T-cell (primary cell): ENCODE data around the gene ATP2C2. TPM values are rescaled to one million over a fixed set of nuclear protein-coding genes. Genes with fewer than 3 reads are reported as not detected.

Source experiments
- ATAC-seq, 4 experiments: fragments of 200-7000 bp in 3 of 4; fragments of 150-1000 bp in 1 of 4; cut with Tn5 transposase; replicated peaks in 1 of 4; 1 replicate in 3 of 4; 2 replicates in 1 of 4; pipeline ENCODE4 v1.10.0; 2021; ENCODE audit warnings: moderate library complexity in 3 of 4, mild to moderate bottlenecking in 2 of 4, moderate number of reproducible peaks in 1 of 4
- CTCF ChIA-PET, 2 donors: fragments of 300-600 bp; sonication (Branson Sonifier 250); formaldehyde crosslinking; loops; one replicate each; lab custom pipeline; 2022; ENCODE audit warnings: antibody characterized with exemption in 2 of 2; lab: Charles Lee
- POLR2A ChIA-PET, 2 donors: fragments of 300-600 bp; sonication (Branson Sonifier 250); formaldehyde crosslinking; loops; one replicate each; lab custom pipeline; 2022; ENCODE audit warnings: antibody characterized with exemption in 2 of 2; lab: Charles Lee
- DNase-seq, 35 experiments: peaks; one replicate each; pipeline versions ENCODE4 v3.0.0 to v3.0.0-alpha.2; 2013 to 2023
- H3K27ac ChIP-seq: one replicate; pipeline ENCODE4 v1.5.1; 2013; ENCODE audit warnings: low read length
- H3K27me3 ChIP-seq, 2 experiments: replicated peaks in 1 of 2; 1 replicate in 1 of 2; 2 replicates in 1 of 2; pipeline versions ENCODE4 v1.6.1 to v1.7.0; 2013; ENCODE audit warnings: low read length in 1 of 2, mixed read lengths in 1 of 2; ENCODE audit not compliant: control insufficient read depth in 2 of 2, insufficient read depth in 2 of 2; ENCODE audit errors: extremely low read depth in 1 of 2
- H3K36me3 ChIP-seq, 2 donors: 1 replicate in 1 of 2; 2 replicates in 1 of 2; pipeline versions ENCODE4 v1.6.1 to v1.7.0; 2013; ENCODE audit warnings: low read length in 1 of 2; ENCODE audit not compliant: control insufficient read depth in 2 of 2, insufficient read depth in 1 of 2; ENCODE audit errors: extremely low read depth in 1 of 2
- H3K4me1 ChIP-seq, 2 experiments: 1 replicate in 1 of 2; 2 replicates in 1 of 2; pipeline versions ENCODE4 v1.6.1 to v1.7.0; 2013; ENCODE audit warnings: low read length in 2 of 2, mixed read lengths in 1 of 2; ENCODE audit not compliant: insufficient read depth in 2 of 2, control insufficient read depth in 1 of 2; ENCODE audit errors: extremely low read depth in 1 of 2
- H3K4me3 ChIP-seq, 2 donors: 1 replicate in 1 of 2; 2 replicates in 1 of 2; pipeline versions ENCODE4 v1.5.1 to v1.7.0; 2013; ENCODE audit warnings: mild to moderate bottlenecking in 2 of 2, low read length in 1 of 2, moderate library complexity in 1 of 2; ENCODE audit not compliant: control insufficient read depth in 1 of 2; ENCODE audit errors: extremely low read depth in 1 of 2
- H3K9me3 ChIP-seq: 2 replicates; pipeline ENCODE4 v1.7.0; 2013
- H3K27ac Mint-ChIP-seq, 2 donors: one replicate each; pipeline ENCODE4 v1.8.0; 2020 to 2021; ENCODE audit warnings: mild to moderate bottlenecking in 2 of 2, mixed read lengths in 2 of 2
- H3K27me3 Mint-ChIP-seq, 2 donors: one replicate each; pipeline ENCODE4 v1.8.0; 2021 to 2022; ENCODE audit warnings: mixed read lengths in 2 of 2
- H3K36me3 Mint-ChIP-seq: one replicate; pipeline ENCODE4 v1.8.0; 2021; ENCODE audit warnings: mixed read lengths
- H3K4me1 Mint-ChIP-seq, 3 donors: one replicate each; pipeline ENCODE4 v1.8.0; 2020 to 2022; ENCODE audit warnings: mixed read lengths in 3 of 3, mild to moderate bottlenecking in 1 of 3
- H3K4me3 Mint-ChIP-seq, 3 donors: one replicate each; pipeline ENCODE4 v1.8.0; 2020 to 2022; ENCODE audit warnings: mild to moderate bottlenecking in 3 of 3, mixed read lengths in 3 of 3, moderate library complexity in 3 of 3
- H3K9me3 Mint-ChIP-seq, 3 donors: one replicate each; pipeline ENCODE4 v1.8.0; 2020 to 2022; ENCODE audit warnings: mixed read lengths in 3 of 3
- WGBS: methylation state at CpG from one replicate; pipeline ENCODE4 v1.1.5; 2013; ENCODE audit warnings: missing lambda C conversion rate; ENCODE audit not compliant: insufficient coverage; 5-methylcytosine and 5-hydroxymethylcytosine counted together
- total RNA-seq, 35 experiments: library from RNA in 6 of 35; stranded (reverse) in 6 of 35; fragments of 120-200 nt in 1 of 35; gene quantifications; one replicate each; pipeline versions ENCODE4 v1.2.1 to v1.2.4 and lab custom pipeline; 2013 to 2026

The ATP2C2 gene
- total RNA-seq, 5 donors from 2014 or later (not counting 1 experiment from before 2014, with no cell fraction given): not detected

DNA sequence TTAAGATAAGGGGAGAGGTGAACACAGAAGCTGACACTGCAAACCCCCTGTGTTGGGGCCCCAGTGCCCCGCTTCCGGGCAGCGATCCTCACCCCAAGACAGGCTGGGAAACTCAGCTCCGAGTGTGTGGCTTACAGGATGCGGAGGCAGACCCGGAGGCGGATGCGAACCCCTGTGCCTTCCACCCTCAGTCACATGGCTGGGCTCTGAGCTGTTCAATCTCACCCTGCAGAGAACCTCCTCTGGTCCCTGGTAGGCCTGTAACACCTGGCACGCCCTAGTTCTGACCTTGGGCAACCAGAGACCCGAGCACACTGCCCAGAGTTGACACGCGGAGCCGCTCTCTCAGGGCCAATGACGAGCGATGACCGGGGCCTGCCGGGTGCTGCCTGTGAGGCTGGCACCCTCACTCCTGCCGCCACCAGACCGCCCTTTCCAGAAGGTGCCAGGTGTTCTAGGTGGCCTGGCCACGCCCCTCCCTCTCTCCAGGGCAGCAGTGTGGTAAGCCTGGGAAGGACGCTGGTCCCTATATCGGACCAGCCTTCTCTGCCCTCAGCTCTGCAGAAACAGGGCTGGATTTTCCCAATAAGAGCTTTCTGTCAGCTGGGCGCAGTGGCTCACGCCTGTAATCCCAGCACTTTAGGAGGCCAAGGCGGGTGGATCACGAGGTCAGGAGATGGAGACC is 112.9 kb downstream of the ATP2C2 start:
- H3K27ac Mint-ChIP-seq: no peak overlapping the region
- no peak for ATAC-seq
- H3K27ac ChIP-seq: no peak overlapping the region

DNA sequence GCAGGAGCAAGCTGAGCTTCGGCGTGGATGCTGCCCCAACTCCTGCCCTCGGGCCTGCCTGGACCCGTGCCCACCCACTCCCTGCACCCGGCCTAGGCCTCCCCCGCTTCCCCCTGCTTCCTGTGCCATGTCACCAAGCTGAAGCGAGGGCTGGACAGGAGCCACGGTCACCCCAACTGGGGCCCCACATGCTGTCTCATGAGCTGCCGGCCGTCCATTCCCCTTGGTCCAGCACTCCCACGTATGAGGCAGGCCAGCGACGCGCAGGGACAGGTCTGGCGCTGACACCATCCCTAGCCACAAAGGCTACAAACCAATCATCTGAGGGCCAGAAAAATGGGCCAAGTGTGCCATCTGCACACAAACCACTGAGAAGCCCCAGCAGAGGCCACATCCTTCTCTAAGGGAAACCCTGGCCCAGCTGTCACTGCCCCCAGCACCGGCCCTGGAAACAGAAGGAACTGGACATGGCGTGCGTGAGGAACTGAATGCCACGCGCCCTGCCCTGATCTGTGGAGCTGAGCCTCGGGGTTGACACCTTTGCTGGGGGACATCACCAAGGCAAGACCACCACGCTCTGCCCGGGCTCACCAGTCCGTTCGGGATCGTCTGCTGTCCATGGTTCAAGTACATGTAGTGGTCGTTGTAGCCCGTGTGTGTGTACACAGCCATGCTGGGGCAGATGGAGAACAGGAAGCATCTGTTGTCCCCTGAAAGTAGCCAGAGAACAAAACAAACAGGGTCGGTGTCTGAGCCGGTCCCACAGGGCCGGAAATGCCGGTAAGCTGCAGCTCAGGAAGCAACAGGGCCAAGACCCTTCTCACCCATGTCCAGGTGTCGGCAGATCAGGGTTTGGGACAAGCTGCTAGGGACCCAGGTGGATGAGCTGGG is 113.9 kb downstream of the ATP2C2 start:
- H3K9me3 ChIP-seq: no peaks in the 10 kb centered on the region
- no peak overlapping the region for H3K27ac ChIP-seq
- peaks cover 7 to 59% of the 10 kb centered on the region in 2 donors for H3K36me3 ChIP-seq
- no peaks in the 10 kb centered on the region for H3K9me3 Mint-ChIP-seq
- ATAC-seq (no peak), DNase-seq (no peak)
- POLR2A ChIA-PET: no interaction called here
- H3K4me3 Mint-ChIP-seq: no peak overlapping the region
- CTCF ChIA-PET: no interaction called here
- no peak overlapping the region for H3K27ac Mint-ChIP-seq
- H3K36me3 Mint-ChIP-seq: peaks cover 28% of the 10 kb centered on the region
- H3K4me1 ChIP-seq: no peaks in the 10 kb centered on the region
- 88% methylated on average over 29 of the region's 33 CpGs for WGBS
- H3K27me3 ChIP-seq: no peaks in the 10 kb centered on the region
- H3K4me1 Mint-ChIP-seq: peaks cover 0 to 2% (median 0%) of the 10 kb centered on the region in 3 donors
- H3K27me3 Mint-ChIP-seq: no peaks in the 10 kb centered on the region
- H3K4me3 ChIP-seq: no peak overlapping the region

More for the DNA sequence above, 112.9 kb downstream of the ATP2C2 start:
- 90% methylated on average over 21 of the region's 26 CpGs for WGBS
- H3K4me1 Mint-ChIP-seq: peaks cover 0 to 2% (median 0%) of the 10 kb centered on the region in 3 donors
- H3K27me3 Mint-ChIP-seq: no peaks in the 10 kb centered on the region
- H3K36me3 Mint-ChIP-seq: peaks cover 27% of the 10 kb centered on the region
- Histone ChIP-seq H3K36me3 (peaks cover 7 to 50% of the 10 kb centered on the region in 2 donors), H3K4me1 (no peaks in the 10 kb centered on the region), H3K9me3 (no peaks in the 10 kb centered on the region), H3K27me3 (no peaks in the 10 kb centered on the region), H3K4me3 (no peak overlapping the region)
- no peak for DNase-seq
- ChIA-PET CTCF (no interaction called here), POLR2A (interaction anchor here in 1 of 2 donors (0.5 kb wide), 1 partner anchor 289 kb away, joined by 6 read pairs; no protein-coding TSS in a partner anchor)
- H3K4me3 Mint-ChIP-seq: no peak overlapping the region
- no peaks in the 10 kb centered on the region for H3K9me3 Mint-ChIP-seq

- peaks cover 0 to 1% (median 0%) of the 10 kb centered on the region in 3 donors for H3K4me1 Mint-ChIP-seq
- no peaks in the 10 kb centered on the region for H3K27me3 Mint-ChIP-seq
- peaks cover 30% of the 10 kb centered on the region for H3K36me3 Mint-ChIP-seq
- Histone ChIP-seq H3K27me3 (no peaks in the 10 kb centered on the region), H3K9me3 (no peaks in the 10 kb centered on the region), H3K4me1 (no peaks in the 10 kb centered on the region), H3K36me3 (peaks cover 7 to 62% of the 10 kb centered on the region in 2 donors), H3K4me3 (no peak overlapping the region), H3K27ac (no peak overlapping the region)
- no peak for DNase-seq
- no peak overlapping the region for H3K27ac Mint-ChIP-seq
- H3K4me3 Mint-ChIP-seq: no peak overlapping the region
- no peaks in the 10 kb centered on the region for H3K9me3 Mint-ChIP-seq
- CTCF ChIA-PET: no interaction called here
- WGBS: 95% methylated on average over 16 of the region's 25 CpGs
- POLR2A ChIA-PET: interaction anchor here in 1 of 2 donors (0.6 kb wide), 1 partner anchor 11 kb away, joined by 3 read pairs; no protein-coding TSS in a partner anchor
- ATAC-seq: no peak
Observed at GRCh38 chr16:84482951-84483881, 114.9 kb downstream of the ATP2C2 start.

GRCh38 chr16:84483882-84484565 is 115.7 kb downstream of the ATP2C2 start:
- no peaks in the 10 kb centered on the region for H3K9me3 ChIP-seq
- H3K4me1 Mint-ChIP-seq: no peaks in the 10 kb centered on the region
- no peak overlapping the region for H3K27ac ChIP-seq
- no peaks in the 10 kb centered on the region for H3K9me3 Mint-ChIP-seq
- POLR2A ChIA-PET: no interaction called here
- peaks cover 7 to 54% of the 10 kb centered on the region in 2 donors for H3K36me3 ChIP-seq
- H3K27ac Mint-ChIP-seq: no peak overlapping the region
- H3K4me1 ChIP-seq: no peaks in the 10 kb centered on the region
- H3K36me3 Mint-ChIP-seq: peaks cover 31% of the 10 kb centered on the region
- WGBS: 95% methylated on average over 13 of the region's 19 CpGs
- H3K4me3 ChIP-seq: no peak overlapping the region
- H3K4me3 Mint-ChIP-seq: no peak overlapping the region
- DNase-seq (no peak), ATAC-seq (no peak)
- no peaks in the 10 kb centered on the region for H3K27me3 ChIP-seq
- no peaks in the 10 kb centered on the region for H3K27me3 Mint-ChIP-seq
- CTCF ChIA-PET: interaction anchor here in 1 of 2 donors (0.5 to 0.6 kb wide), 3 partner anchors 68 to 189 kb away, joined by 3 to 8 read pairs (median 4); no protein-coding TSS in a partner anchor

DNA sequence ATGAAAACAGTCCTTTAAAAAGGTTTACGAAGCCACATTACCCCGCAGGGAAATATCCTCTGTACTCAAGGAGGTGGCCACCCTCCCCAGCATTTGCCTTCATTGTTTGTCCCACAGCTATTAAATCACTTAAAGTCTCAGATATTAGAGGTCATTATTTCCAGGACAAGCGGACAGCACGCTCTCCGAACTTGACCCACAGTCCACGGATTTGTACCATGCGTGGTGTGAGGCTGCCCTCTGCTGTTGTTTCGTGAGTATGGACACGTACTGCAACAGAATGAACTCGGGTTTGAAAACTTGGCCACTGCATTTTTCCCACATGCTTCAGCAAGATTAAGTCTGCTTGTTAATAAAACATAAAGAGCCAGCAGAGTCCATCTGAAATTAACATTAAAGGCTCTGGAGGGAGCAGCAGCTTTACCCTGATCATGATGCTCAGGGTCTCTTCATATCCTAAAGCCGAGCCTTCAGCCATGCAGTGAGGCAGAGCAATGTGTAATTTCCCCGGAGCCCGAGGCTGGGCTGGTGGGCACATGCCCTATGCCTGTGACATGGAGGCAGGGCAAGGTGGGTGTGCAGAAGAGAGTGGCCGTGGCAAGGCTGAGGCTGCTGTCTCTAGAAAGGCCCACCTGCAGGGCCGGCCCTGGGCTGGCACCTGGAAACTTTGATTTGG is 116.4 kb downstream of the ATP2C2 start:
- Histone ChIP-seq H3K4me1 (no peaks in the 10 kb centered on the region), H3K27ac (no peak overlapping the region), H3K4me3 (no peak overlapping the region), H3K36me3 (peaks cover 7 to 49% of the 10 kb centered on the region in 2 donors), H3K27me3 (no peaks in the 10 kb centered on the region), H3K9me3 (no peaks in the 10 kb centered on the region)
- ATAC-seq (no peak), DNase-seq (peak in 1 of 35 experiments; percentile 25)
- Mint-ChIP-seq H3K36me3 (peaks cover 32% of the 10 kb centered on the region), H3K27me3 (no peaks in the 10 kb centered on the region), H3K9me3 (no peaks in the 10 kb centered on the region), H3K27ac (no peak overlapping the region), H3K4me3 (no peak overlapping the region), H3K4me1 (no peaks in the 10 kb centered on the region)
- POLR2A ChIA-PET: no interaction called here
- CTCF ChIA-PET: interaction anchor here in 1 of 2 donors (0.5 to 0.6 kb wide), 2 partner anchors 67 to 107 kb away, joined by 4 to 8 read pairs; no protein-coding TSS in a partner anchor
- 87% methylated on average over 12 of the region's 15 CpGs for WGBS
